D721Med (cell line): ENCODE data around the gene PSMB3.

Experiments
- DNase-seq: peaks from one replicate; pipeline ENCODE4 v3.0.0; 2011; ENCODE audit warnings: low spot score; ENCODE audit not compliant: insufficient read length
- FAIRE-seq: peaks from 2 replicates; lab custom pipeline; 2011; peaks lifted over from hg19 to GRCh38; lab: Jason Lieb, UNC
- TF ChIP-seq, protein P1 (sequence below): IDR thresholded peaks from 2 replicates; pipeline ENCODE4 v1.5.1; 2012; ENCODE audit warnings: mild to moderate bottlenecking, control low read depth; ENCODE audit not compliant: insufficient read depth; ENCODE audit errors: missing control alignments

Gene PSMB3

DNA sequence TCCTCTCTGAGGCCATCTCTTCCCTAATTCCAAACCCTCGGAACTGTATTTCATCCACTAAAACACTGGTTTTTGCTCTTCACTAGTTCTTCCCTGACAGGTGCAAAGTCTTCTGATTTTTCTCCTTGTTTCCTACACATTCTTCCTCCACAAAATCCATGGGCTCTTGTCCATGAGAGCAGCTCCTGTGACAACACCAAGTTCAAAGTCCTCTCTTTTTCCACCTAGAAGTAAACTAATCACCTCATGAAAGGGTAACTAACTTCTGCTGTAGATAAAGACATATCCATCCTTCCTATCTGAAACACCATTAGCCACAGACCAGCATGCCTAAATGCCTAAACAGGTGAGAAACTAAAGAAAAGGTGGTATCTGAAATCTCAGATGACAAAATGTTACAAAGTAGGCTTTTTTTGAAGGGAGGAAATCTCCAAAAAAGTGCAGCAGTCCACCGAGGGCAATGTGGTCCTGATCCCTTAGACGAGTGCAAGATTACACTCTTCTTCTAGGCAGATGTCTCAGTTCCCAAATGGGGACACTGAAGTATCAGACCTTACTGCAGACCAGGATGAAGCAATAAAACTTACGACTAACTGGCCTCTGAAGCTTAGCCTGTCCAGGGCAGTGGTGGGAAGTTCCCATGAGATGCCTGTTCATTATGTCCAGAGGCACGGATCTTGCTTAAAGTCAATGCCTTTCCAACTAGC lies 44.1 kb downstream of the PSMB3 start:
- FAIRE-seq, result no peak

GRCh38 chr17:38797158-38797490 lies 44.6 kb downstream of the PSMB3 start:
- FAIRE-seq (no peak), DNase-seq (no peak)
- TF ChIP-seq, protein P1, sequence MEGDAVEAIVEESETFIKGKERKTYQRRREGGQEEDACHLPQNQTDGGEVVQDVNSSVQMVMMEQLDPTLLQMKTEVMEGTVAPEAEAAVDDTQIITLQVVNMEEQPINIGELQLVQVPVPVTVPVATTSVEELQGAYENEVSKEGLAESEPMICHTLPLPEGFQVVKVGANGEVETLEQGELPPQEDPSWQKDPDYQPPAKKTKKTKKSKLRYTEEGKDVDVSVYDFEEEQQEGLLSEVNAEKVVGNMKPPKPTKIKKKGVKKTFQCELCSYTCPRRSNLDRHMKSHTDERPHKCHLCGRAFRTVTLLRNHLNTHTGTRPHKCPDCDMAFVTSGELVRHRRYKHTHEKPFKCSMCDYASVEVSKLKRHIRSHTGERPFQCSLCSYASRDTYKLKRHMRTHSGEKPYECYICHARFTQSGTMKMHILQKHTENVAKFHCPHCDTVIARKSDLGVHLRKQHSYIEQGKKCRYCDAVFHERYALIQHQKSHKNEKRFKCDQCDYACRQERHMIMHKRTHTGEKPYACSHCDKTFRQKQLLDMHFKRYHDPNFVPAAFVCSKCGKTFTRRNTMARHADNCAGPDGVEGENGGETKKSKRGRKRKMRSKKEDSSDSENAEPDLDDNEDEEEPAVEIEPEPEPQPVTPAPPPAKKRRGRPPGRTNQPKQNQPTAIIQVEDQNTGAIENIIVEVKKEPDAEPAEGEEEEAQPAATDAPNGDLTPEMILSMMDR, result no peak

More for the DNA sequence above, 44.1 kb downstream of the PSMB3 start:
- TF ChIP-seq, protein P1, result no peak
- no peak for DNase-seq

DNA sequence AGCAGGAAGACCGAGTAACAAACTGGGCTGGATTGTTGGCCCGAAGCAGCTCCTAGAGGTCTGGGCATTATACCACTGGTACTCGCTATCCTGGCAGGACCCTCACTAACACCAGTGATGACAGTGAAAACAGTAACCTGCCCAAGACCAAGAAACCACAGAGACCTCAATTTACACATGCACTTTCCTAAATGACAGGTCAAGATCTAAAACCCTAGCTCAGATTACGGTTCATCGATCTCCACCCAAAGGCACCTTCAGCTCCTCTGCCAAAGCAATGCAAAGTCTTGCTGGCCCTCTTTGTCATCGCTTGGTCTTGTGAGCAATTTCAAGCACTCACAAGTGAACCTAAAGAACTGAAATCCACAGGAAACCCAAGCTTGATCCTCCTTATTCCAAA lies 45.3 kb downstream of the PSMB3 start:
- TF ChIP-seq, protein P1, result no peak
- DNase-seq (no peak), FAIRE-seq (no peak)

- TF ChIP-seq, protein P1, result no peak
- FAIRE-seq (no peak), DNase-seq (no peak)
Measured at GRCh38 chr17:38798614-38799500, 46.3 kb downstream of the PSMB3 start.

GRCh38 chr17:38799501-38800236 lies 47.1 kb downstream of the PSMB3 start, which contains the start of gene PIP4K2B:
Gene PIP4K2B (minus strand): TSS chr17:38799556. CDS start chr17:38799424, 132 bp downstream.
- TF ChIP-seq, protein P1, result no peak
- DNase-seq (peak; percentile 87), FAIRE-seq (no peak)

DNA sequence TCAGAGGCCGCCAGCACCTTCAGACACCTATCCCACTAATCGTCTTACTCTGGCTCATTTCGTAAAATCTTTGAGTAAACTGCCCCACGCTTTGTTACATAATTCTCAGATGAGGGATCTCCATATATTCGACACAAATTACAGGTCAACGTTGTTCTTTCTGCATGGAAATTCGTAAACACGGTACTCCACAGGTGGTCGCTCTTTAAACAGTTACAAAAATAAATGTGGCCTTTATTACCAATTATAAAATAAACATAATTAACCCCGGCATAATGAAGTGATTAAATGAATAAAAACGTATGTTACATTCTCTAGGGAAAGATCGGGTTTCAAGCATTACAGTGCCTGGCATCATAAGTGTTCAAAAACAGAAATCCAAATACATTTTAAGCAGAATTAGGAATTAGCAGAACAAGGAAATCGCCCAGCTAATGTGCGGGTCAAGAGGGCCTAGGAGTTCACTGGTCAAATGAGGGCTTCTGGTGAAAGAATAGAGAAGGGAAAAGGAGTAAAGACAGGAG lies 47.8 kb downstream of the PSMB3 start:
- TF ChIP-seq, protein P1, result no peak
- DNase-seq (no peak), FAIRE-seq (no peak)
